Measurements from ENCODE around the gene LY86. TPM values are rescaled to one million over a fixed set of nuclear protein-coding genes. Genes with fewer than 3 reads are reported as not detected.

LY86 gene
- total RNA-seq, 1 experiment from 2014 or later = not detected

DNA sequence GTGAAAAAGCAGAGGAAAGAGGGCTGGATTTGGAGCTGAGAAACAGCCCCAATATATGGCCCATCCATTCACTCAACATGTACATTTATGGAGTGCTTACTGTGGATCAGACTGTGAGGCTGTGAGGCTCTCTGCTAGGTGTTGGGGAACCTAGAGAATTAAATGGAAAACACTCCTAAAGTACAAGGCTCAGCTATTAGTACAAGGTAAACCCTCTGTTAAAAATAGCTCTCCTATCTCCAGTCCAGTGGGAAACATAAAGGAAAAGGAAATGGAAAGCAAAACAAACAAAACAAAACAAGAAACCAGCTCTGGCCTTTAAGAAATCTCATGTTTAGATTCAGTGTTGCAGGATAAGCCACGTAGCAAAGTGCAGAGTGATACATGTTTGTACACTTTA lies 35.0 kb downstream of the LY86 start:
- no peak for DNase-seq (ENCODE audit: low spot score)

DNA sequence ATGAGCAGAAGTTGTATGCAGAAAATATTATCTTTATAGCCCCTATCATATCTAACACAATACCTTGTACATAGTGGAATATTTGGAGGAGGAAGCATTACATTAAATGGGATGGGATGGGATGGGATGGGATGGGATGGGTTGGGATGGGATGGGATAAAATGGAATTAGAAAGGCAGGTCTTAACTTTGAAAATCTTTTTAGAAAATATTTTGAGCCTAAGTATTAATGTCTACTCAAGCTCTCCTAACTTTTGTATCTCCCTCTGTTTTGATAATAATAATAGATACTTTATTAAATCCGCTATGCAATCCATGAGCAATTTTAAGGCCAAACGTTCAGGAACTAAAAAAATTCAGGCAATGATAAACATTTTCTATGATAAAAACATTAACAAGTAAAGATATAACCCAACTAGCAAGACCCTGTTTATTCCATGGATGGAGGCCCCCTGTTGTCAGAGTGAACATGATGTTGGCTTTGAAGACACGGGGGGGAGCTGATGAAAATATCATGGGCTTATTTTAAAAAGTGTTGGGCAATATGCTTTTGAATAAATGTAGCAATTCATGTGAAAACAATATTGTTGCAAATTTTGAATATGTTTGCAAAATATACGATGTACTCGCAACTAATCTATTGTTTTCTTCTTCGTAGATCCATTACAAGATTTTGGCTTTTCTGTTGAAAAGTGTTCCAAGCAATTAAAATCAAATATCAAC lies 35.9 kb downstream of the LY86 start:
- DNase-seq (ENCODE audit: low spot score) = no peak

DNA sequence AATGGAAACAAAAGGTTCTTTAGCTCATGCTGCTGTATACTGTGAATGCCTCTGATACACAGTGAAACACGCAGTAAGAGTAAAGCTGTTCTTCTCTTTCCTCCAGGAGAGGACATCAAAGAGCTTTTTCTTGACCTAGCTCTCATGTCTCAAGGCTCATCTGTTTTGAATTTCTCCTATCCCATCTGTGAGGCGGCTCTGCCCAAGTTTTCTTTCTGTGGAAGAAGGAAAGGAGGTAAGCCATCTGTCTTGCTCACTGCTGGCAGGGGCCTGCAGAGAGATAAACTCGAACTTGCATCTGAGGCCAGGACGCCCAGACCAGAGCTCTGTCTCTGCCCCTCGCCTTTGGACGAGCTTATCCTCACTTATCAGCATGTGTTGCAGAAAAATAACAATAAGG lies 37.7 kb downstream of the LY86 start:
- no peak for DNase-seq (ENCODE audit: low spot score)

- peak; percentile 60 for DNase-seq (ENCODE audit: low spot score)
Measured at GRCh38 chr6:6629402-6629801, 40.9 kb downstream of the LY86 start.

DNA sequence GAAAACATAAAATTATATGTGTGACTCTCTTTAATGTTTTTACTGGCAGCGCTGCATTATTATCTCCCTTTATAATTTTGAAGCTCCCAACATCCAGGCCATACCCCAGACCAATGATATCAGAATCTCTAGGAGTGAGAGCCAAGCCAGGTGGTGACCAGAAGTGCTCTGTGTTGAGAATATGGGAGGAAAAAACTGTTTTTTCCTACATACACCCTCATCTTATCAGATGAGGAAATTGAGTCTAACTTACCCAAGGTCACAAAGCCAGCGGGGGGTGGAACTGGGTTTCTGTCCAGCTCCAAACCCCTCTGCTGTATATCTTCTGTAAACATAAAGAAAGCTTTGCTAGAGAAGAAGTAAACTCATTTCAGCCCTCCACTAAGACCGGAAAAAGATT lies 42.5 kb downstream of the LY86 start:
- no peak for DNase-seq (ENCODE audit: low spot score)

GRCh38 chr6:6631534-6632276 lies 43.2 kb downstream of the LY86 start:
- no peak for DNase-seq (ENCODE audit: low spot score)

DNA sequence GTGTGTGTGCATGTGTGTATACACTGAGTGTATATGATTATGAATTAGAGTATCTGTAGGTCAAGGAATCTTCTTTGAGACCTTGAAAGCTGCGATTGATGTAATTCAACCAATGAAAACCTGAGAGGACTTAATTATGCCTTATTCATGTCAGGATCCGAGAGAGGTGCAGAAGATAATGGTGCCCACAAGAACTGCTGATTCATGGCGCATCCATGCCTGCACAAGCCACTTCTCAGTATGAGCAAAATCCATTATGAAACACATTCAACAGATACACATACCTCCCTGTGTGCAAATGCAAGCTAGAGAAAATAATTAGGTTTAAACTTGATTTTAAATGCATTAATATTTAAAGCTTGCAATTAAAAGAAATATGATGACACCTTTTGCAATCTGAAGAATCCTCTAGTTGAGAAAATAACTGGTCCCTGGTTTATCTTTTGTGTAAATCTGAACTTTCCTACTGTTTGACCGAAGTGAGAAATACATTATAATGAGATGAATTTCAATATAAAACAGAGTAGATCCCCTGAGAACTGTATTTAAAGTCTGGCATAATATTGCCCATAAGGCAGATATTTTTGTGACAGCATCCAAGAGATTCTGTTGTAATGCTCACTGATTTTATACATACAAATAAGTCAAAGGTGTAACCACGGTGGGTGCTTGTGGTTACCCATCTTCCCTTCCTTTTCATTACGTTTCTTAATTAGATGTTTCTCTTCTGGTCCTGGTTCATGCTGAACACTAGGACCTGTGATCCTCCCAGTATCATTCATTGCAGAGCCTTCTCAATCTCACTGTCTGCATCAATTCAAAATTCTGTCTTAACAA lies 45.6 kb downstream of the LY86 start:
- DNase-seq (ENCODE audit: low spot score) = no peak

DNA sequence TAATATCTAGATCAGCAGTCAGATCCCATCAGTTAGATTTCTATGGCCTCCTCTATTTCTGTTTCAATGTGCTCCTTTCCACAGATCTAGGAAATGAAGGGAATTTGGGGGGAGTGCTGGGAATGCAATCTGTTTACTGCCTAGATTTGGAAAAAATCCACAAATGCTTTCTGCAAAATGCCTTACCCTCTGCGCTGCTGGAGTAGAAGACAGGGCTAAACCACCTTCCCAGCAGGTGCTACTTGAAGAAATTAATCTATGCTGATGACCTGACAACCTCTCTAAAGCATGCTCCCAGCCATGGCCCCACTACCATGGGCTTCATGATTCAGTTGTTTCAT lies 46.2 kb downstream of the LY86 start:
- no peak for DNase-seq (ENCODE audit: low spot score)

DNA sequence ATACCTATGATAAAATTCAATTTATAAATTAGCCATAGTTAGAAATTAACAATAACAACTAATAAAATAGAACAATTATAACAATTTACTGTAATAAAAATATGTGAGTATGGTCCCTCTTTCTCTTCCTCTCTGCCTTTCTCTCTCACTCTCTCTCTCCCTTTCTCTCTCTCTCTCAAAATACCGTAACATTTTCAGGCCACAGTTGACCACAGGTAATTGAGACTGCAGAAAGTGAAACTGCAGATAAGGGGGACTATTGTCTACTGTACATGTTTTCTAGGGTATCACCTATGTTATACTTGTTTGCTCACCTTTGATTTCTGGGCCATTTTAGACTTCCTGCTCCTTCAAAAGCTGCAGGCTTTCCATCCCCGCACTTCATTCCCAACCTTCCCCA lies 46.8 kb downstream of the LY86 start:
- no peak for DNase-seq (ENCODE audit: low spot score)

DNA sequence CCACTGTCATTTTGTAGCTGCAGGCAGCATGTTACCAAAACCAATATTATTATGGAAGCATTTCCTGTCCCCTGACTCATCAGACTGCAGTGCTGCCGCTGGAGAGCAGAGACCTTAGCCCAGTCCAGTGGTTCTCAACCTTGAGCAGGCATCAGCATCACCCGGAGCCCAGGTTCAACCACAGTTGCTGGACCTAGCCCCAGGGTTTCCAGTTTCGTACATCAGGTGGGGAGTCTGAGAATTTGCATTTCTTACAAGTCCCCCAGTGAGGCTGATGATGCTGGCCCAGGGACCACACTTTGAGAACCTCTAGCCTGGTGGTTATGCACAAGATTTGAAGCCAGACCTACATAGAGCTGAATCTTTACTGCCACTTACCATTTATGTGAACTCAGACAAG lies 47.3 kb downstream of the LY86 start:
- DNase-seq (ENCODE audit: low spot score) = no peak

GRCh38 chr6:6639572-6639971 lies 51.1 kb downstream of the LY86 start:
- no peak for DNase-seq (ENCODE audit: low spot score)

DNA sequence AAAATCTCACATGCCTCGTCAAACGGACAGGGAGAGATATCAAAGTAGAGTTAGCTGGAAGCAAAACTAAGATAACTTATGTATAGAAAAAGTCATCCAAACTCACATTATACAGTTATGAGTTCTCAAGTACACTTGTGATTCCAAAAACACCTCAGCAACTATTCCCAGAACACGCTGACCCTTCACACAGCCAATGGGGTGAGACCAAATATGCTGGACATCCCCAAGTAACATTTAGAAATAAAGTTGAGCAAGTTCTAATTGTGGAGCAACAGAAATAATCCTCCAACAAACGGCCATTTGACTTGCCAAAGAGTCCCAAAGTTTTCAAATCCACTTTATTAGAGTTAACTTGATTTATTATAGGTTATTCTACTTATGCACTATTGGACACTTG lies 52.4 kb downstream of the LY86 start:
- DNase-seq (ENCODE audit: low spot score) = no peak

- no peak for DNase-seq (ENCODE audit: low spot score)
Measured at GRCh38 chr6:6643398-6643797, 54.9 kb downstream of the LY86 start.

DNA sequence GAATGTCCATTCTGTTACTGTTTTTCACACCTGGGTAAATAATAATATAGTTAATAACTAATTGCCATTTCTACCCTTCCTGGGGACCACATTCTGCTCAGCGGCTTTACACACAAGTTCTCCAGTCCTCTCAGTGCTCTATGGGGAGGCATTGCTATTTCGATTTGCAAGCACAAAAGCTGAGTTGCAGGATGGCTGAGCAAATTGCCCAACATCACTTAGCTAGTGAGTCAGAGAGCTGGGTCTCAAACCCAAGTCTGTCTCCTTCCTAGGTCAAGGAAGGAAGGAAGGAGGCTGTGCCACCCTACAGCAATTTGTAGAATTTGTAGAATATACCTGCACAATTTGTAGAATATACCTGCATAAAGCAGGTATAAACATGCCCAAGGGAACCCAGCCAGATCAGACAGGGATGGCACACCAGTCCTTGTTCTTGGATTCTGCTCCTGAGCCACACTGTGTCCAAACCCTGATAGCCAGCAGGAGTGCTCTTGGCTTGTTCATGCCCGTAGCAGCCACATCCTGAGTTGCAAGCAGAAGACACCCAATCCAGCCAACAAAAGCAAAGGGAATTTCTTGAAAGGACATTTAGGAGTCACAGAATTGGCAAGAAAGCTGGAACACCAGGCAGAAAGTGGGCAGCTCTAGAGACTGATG lies 56.9 kb downstream of the LY86 start:
- DNase-seq (ENCODE audit: low spot score) = no peak

GRCh38 chr6:6646384-6646783 lies 57.9 kb downstream of the LY86 start:
- no peak for DNase-seq (ENCODE audit: low spot score)

- DNase-seq (ENCODE audit: low spot score) = no peak
Measured at GRCh38 chr6:6646859-6647258, 58.3 kb downstream of the LY86 start.

DNA sequence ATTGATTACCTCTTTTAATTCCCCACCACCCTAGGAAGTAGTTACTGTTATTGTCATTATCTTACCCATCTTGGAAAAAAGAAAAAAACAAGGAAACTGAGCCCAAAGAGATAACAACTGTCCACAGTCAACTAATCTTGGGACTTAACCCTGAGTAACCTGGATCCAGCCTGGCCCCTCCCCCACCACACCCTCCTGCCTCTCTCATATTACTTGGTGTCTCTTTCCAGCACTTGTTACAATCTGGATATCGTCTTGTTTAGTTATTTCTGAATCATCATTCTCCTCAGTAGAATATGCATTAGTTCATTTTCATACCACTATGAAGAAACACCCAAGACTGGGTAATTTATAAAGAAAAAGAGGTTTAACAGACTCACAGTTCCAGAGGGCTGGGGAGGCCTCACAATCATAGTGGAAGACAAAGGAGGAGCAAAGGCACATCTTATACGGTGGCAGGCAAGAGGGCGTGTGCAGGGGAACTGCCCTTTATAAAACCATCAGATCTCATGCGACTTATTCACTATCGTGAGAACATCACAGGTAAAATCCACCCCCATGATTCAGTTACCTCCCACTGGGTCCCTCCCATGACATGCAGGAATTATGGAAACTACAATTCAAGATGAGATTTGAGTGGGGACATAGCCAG lies 60.3 kb downstream of the LY86 start:
- DNase-seq (ENCODE audit: low spot score) = no peak

- DNase-seq (ENCODE audit: low spot score) = no peak
Measured at GRCh38 chr6:6649824-6650349, 61.4 kb downstream of the LY86 start.

DNA sequence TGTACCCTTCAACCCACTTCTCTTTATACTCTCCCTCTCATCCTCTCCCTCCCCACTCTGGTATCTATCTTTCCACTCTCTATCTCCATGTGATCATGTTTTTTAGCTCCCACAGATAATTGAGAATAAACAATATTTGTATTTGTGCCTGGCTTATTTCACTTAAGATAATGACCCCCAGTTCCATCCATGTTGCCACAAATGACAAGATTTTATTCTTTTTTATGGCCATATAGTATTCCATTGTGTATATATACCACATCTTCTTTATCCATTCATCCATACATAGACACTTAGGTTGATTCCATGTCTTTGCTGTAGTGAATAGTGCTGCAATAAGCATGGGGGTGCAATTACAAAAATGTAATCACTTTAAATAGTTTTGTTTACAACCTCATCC lies 62.3 kb downstream of the LY86 start:
- DNase-seq (ENCODE audit: low spot score) = no peak

GRCh38 chr6:6651335-6651734 lies 62.8 kb downstream of the LY86 start:
- no peak for DNase-seq (ENCODE audit: low spot score)

DNA sequence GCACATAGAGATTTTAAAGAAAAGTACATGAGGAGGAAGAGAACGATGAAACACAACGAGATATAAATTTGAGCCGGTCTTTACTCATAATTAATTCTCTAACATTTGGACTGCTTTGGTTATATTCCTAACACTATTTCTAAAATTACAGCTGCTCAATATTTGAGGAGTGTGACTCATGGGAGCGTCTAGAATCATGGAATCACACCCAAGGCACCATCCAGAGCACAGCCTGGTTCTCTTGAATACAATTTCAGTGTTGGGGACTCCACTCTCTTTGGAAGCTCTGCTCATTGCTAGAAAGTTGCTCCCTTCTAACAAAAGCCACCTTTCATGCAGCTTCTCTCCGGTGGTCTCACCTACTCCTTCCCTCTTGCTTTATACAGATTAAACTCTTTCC lies 64.4 kb downstream of the LY86 start:
- DNase-seq (ENCODE audit: low spot score) = no peak

Measured in H4 (cell line).